ENCODE results near the gene RGS4.
"Not testable (repeated sequence)": the region's sequence is repeated elsewhere in the genome, so short reads cannot be mapped to it uniquely, and the experiment has no call there.

Gene RGS4

GRCh38 chr1:163069655-163070277, 605 bp downstream of the RGS4 start:
- no peak for DNase-seq

GRCh38 chr1:163071405-163072255, 2.5 kb downstream of the RGS4 start:
- DNase-seq: peak; percentile 40

DNA sequence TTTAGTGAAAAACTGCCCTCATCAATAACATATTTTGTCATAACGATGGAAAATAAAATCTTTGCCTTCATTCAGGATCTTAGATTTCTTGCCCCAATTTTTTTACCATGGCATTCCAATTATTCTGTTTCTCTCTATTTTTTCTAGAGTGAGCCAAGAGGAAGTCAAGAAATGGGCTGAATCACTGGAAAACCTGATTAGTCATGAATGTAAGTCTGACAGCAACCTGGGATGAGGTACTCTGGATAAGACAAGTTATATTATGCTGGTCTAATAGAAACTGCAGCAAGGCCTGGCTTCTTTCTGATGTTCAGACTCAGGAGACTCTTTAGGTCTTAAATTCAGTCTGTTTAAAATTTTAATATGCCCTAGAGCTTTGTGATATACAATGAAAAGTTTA, 3.5 kb downstream of the RGS4 start:
- no peak for DNase-seq

- DNase-seq: no peak
Observed at GRCh38 chr1:163074004-163074403, 4.8 kb downstream of the RGS4 start.

- DNase-seq: no peak
Observed at GRCh38 chr1:163074716-163075284, 5.6 kb downstream of the RGS4 start.

DNA sequence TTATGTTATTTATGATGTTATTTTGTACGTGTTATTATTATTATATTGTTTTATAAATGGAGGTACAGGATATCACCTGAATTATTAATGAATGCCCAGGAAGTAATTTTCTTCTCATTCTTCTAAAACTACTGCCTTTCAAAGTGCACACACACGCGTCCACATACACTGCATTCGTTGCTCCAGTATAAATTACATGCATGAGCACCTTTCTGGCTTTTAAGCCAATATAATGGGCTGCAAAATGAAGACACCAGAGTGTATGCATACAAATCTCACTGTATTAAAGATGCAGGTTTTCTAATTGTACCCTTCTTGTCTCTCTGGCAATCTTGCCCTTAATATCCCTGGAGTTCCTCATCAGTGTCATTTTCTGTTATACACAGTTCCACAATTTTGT, 6.9 kb downstream of the RGS4 start:
- no peak for DNase-seq

DNA sequence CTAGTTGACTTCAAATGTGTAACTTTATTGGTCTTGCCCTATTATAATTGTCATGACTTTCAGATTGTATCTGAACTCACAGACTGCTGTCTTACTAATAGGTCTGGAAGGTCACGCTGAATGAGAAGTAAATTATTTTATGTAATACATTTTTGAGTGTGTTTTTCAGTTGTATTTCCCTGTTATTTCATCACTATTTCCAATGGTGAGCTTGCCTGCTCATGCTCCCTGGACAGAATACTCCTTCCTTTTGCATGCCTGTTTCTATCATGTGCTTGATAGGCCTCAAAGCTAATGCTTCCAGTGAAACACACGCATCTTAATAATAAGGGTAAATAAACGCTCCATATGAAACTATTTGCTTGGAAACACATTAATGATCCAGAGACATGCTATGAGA, 7.3 kb downstream of the RGS4 start:
- no peak for DNase-seq

GRCh38 chr1:163076981-163077761, 8.0 kb downstream of the RGS4 start:
- DNase-seq: no peak

DNA sequence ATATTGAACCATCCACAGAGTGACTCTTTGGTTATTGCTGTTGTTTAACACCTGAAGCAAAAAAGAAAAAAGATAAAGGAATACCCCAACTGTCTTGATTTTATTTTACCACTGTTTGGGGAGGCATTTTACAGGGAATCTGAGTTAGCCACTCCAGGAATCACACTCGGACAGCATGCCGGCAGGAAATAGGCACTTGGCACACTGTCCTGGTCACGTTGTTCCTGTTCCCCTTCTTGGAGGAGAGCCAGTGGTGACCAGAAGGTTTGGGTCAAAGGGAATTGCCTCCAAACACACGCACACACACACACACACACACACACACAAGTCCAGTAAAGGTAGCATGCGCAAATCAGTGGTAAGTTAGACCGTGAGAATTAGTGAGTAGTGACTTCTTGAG, 13.8 kb downstream of the RGS4 start:
- no peak for DNase-seq

DNA sequence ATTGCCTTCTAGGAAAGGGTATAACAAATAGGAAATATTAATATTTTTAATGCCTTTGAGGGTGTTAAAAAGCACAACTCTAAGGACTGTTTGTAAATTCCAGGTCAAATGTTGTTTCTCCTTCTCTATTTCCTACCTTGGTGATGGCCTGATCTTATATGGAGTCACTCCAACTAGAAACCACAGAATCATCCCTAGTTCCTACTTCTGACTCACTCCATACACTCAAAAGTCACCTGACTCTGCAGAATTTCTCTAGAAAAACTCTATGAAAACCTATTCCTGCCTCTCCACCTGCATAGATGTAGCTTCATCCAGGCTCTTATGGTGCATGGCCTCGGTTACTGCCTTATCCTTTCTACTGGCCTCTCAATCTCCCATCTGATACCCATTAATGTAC, 14.5 kb downstream of the RGS4 start:
- DNase-seq: no peak

GRCh38 chr1:163084330-163084729, 15.2 kb downstream of the RGS4 start:
- DNase-seq: no peak

- DNase-seq: no peak
Observed at GRCh38 chr1:163085041-163085903, 16.1 kb downstream of the RGS4 start.

GRCh38 chr1:163085904-163086268, 16.7 kb downstream of the RGS4 start:
- DNase-seq: no peak

GRCh38 chr1:163089117-163089516, 20.0 kb downstream of the RGS4 start:
- DNase-seq: not testable (repeated sequence)

DNA sequence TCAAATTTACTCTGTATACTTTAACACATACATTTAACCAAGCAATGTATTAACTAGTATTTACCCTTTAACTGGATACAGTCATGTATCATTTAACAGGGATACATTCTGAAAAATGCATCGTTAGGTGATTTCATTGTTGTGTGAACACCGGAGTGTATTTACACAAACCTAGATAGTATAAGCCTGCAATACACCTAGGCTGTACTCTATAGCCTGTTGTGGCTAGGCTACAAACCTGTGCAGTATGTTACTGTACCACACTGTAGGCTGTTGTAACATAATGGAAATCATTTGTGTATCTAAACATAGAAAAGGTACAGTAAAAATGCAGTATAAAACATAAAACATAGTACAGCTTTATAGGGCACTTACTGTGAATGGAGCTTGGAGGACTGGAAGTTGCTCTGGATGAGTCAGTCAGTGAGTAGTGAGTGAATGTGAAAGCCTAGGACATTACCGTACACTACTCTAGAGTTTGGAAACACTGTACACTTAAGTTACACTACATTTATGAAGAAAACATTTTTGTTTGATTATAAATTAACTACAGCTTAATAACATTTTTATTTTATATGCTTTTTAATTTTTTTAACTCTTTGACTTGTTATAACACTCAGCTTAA, 21.3 kb downstream of the RGS4 start:
- no peak for DNase-seq

DNA sequence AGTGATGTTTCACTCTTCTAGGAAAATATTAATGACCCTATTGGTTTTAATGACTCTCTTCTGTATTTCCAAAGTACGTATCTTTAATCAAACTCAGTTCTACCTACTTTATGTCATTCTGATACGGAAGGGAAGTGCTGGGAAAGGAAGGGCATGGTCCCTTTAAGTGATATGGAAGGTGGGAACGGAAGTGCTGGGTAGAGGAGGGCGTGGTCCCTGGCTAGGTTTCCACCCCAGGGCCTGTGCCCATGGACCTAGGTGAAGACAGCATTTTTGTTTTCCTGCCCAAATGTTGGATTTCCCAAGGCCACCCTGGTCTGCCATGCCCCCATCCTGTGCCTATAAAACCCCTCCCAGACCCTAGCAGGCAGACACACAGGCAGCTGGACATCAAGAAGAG, 24.0 kb downstream of the RGS4 start:
- DNase-seq: no peak

DNA sequence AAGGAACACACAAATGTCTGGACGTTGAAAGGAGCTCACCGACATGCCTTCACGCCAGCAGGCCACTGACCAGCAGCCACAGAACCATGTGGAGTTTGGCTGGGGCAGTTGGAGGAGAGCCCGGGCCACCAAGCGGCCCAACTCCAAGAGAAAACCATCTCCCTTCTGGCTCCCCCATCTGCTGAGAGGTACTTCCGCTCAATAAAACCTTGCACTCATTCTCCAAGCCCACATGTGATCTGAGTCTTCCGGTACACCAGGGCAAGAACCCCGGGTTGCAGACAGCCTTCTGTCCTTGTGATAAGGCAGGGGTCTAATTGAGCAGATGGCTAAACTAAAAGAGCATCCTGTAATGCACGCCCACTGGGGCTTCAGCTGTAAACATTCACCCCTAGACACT, 24.4 kb downstream of the RGS4 start:
- DNase-seq: no peak

DNA sequence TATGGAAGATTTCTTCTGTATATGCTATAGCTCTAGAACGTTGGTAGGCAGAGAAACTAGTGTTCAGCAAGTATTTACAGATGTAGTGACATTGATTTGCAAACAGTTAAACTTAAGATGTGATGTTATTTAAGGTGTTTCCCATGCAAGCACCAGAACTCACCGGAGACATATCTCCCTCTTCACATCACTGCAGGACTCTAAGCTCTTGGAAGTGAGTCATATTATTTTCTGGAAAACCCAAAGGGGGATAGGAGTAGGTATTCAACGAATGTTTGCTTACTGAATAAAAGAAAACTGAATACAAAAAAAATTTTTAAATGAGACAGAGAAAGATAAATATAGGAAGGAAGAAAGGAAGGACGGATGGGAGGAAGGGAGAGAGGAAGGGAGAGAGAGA, 25.0 kb downstream of the RGS4 start:
- no peak for DNase-seq

DNA sequence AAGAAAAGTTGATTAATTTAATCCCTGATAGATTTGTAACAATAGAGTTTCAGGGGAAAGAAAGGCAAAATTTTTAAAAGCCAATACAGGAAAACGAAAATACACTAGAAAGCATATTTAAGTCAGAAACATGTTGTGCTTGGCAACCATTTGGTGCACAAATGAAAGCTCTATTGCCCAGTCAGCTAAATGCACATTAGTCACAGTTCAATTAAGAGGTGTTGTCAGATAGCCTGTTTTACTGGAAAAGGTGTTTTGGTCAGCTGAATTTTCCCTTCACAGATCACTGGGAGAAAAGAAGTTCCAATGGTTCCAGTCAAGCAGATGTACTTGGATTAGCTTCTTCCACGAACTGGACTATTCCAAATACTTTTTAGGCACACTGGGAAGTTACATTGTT, 25.4 kb downstream of the RGS4 start:
- no peak for DNase-seq

DNA sequence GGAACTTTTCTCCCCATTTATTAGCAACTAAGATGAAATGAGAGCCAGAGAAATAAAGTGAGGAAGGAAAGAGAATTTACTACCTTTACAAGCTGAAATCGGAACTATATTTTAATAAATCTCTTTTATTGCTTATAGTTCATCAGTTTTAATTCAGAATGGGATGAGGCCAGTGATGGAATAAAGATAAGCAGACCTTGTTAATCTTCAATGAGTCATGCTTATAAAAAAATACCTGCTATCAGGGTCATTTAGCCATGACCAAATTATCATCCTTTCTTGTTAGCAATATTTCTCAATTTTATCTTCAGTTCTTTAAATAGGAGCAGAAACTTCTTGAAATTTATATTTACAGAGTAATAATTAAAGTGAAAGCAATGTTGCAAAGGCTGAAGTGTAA, 26.1 kb downstream of the RGS4 start:
- no peak for DNase-seq

DNA sequence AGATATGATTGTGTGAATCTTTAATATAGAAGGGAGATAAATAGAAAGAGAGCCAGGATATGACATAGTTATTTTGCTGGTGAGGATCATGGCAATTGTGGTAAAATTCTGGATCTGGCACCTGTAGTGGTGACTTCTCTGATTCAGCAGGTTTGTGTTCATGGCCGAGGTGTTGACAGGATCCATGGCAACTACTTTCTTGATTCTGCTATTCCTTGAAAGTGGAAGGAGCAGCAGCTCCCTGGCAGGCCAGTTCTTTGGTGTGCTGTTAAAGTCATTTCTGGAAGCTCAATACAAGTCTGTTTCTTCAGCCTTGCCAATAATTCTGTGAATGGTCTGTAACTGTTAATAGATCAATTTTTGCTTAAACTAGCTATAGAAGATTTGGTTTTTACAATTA, 33.4 kb downstream of the RGS4 start:
- no peak for DNase-seq
